Liver (tissue), 9 donors: Measurements from ENCODE around the gene PSEN1. TPM values are rescaled to one million over a fixed set of nuclear protein-coding genes. Genes with fewer than 3 reads are reported as not detected.
A peak's percentile ranks its signal among the peaks of the same experiment; 100 is the strongest.

ENCODE experiments used
- DNase-seq: peaks from one replicate; pipeline ENCODE4 v3.0.0-alpha.2; 2017; ENCODE audit warnings: low spot score
- H3K27ac ChIP-seq, 2 donors: one replicate each; pipeline ENCODE4 v1.7.0; 2013; ENCODE audit warnings: inconsistent platforms in 2 of 2, low read length in 2 of 2, control low read depth in 1 of 2, low read depth in 1 of 2, mild to moderate bottlenecking in 1 of 2
- H3K27me3 ChIP-seq, 4 donors: one replicate each; pipeline versions ENCODE4 v1.6.1 to v1.7.0; 2013; ENCODE audit warnings: low read length in 3 of 4, inconsistent platforms in 1 of 4, mild to moderate bottlenecking in 1 of 4, moderate library complexity in 1 of 4; ENCODE audit not compliant: control insufficient read depth in 4 of 4, insufficient read depth in 4 of 4
- H3K36me3 ChIP-seq, 4 donors: one replicate each; pipeline versions ENCODE4 v1.6.1 to v1.7.0; 2013; ENCODE audit warnings: low read length in 3 of 4, mild to moderate bottlenecking in 3 of 4, low read depth in 1 of 4, moderate library complexity in 1 of 4; ENCODE audit not compliant: control insufficient read depth in 4 of 4, insufficient read depth in 3 of 4
- H3K4me1 ChIP-seq, 4 donors: one replicate each; pipeline versions ENCODE4 v1.6.1 to v1.7.0; 2013; ENCODE audit warnings: low read length in 3 of 4, mild to moderate bottlenecking in 3 of 4, moderate library complexity in 1 of 4; ENCODE audit not compliant: control insufficient read depth in 4 of 4, insufficient read depth in 4 of 4
- H3K4me3 ChIP-seq, 3 donors: one replicate each; pipeline versions ENCODE4 v1.6.1 to v1.7.0; 2013; ENCODE audit warnings: low read length in 3 of 3, control low read depth in 1 of 3, low read depth in 1 of 3, mild to moderate bottlenecking in 1 of 3
- H3K9ac ChIP-seq, 2 donors: one replicate each; pipeline ENCODE4 v1.7.0; 2013; ENCODE audit warnings: low read length in 2 of 2, mild to moderate bottlenecking in 2 of 2, moderate library complexity in 2 of 2, control low read depth in 1 of 2, low read depth in 1 of 2
- H3K9me3 ChIP-seq, 4 donors: one replicate each; pipeline versions ENCODE4 v1.6.1 to v1.7.0; 2013; ENCODE audit warnings: low read length in 3 of 4; ENCODE audit not compliant: control insufficient read depth in 4 of 4
- EGR1 ChIP-seq, 2 donors: IDR thresholded peaks; 2 replicates each; pipeline ENCODE4 v1.6.1; 2016 to 2018; ENCODE audit warnings: antibody characterized with exemption in 2 of 2, low read depth in 2 of 2
- FOXA1 ChIP-seq: IDR thresholded peaks from 2 replicates; pipeline ENCODE4 v1.6.1; 2016; ENCODE audit warnings: antibody characterized with exemption
- FOXA2 ChIP-seq: IDR thresholded peaks from 2 replicates; pipeline ENCODE4 v1.6.1; 2016; ENCODE audit warnings: antibody characterized with exemption
- GABPA ChIP-seq, 2 donors: IDR thresholded peaks in 1 of 2; conservative IDR thresholded peaks in 1 of 2; 2 replicates each; pipeline ENCODE4 v1.6.1; 2016; ENCODE audit warnings: antibody characterized with exemption in 2 of 2, mild to moderate bottlenecking in 1 of 2, moderate library complexity in 1 of 2
- HNF4A ChIP-seq, 2 donors: conservative IDR thresholded peaks; 2 replicates each; pipeline ENCODE4 v1.6.1; 2016; ENCODE audit warnings: antibody characterized with exemption in 2 of 2, mild to moderate bottlenecking in 2 of 2
- HNF4G ChIP-seq: IDR thresholded peaks from 2 replicates; pipeline ENCODE4 v1.6.1; 2016; ENCODE audit warnings: antibody characterized with exemption
- JUND ChIP-seq, 2 donors: IDR thresholded peaks; 2 replicates each; pipeline ENCODE4 v1.6.1; 2016; ENCODE audit warnings: antibody characterized with exemption in 2 of 2
- NR2F2 ChIP-seq: IDR thresholded peaks from 2 replicates; pipeline ENCODE4 v1.6.1; 2016; ENCODE audit warnings: antibody characterized with exemption
- RAD21 ChIP-seq, 2 donors: IDR thresholded peaks; 2 replicates each; pipeline ENCODE4 v1.6.1; 2016; ENCODE audit warnings: antibody characterized with exemption in 2 of 2, mild to moderate bottlenecking in 2 of 2
- RXRA ChIP-seq, 2 donors: IDR thresholded peaks; 2 replicates each; pipeline ENCODE4 v1.6.1; 2017 to 2018; ENCODE audit warnings: antibody characterized with exemption in 2 of 2, mild to moderate bottlenecking in 1 of 2
- SP1 ChIP-seq: IDR thresholded peaks from 2 replicates; pipeline ENCODE4 v1.6.1; 2018; ENCODE audit warnings: antibody characterized with exemption, mild to moderate bottlenecking
- TAF1 ChIP-seq: conservative IDR thresholded peaks from 2 replicates; pipeline ENCODE4 v1.6.1; 2016; ENCODE audit warnings: antibody characterized with exemption, mild to moderate bottlenecking
- YY1 ChIP-seq: IDR thresholded peaks from 2 replicates; pipeline ENCODE4 v1.6.1; 2016; ENCODE audit warnings: antibody characterized with exemption, mild to moderate bottlenecking
- WGBS: extraction: QIAGEN DNeasy Blood & Tissue Kit; methylation state at CpG from one replicate; pipeline ENCODE4 v1.1.7; 2013; 5-methylcytosine and 5-hydroxymethylcytosine counted together
- polyA plus RNA-seq, 2 donors: library from polyadenylated mRNA; stranded (reverse) in 1 of 2; unstranded in 1 of 2; fragments of 200-250 nt in 1 of 2; fragments of >200 nt in 1 of 2; fragmentation: Nextera tagmentation in 1 of 2; extraction: Ambion mirVana in 1 of 2; gene quantifications; one replicate each; pipeline versions ENCODE4 v1.2.1 to v1.2.3, GENCODE V29; 2013 to 2015
- total RNA-seq, 2 donors: library from RNA; depleted of rRNA; stranded (reverse); fragments of >200 nt; gene quantifications; one replicate each; pipeline ENCODE4 v1.2.3, GENCODE V29; 2014
- TF ChIP-seq, protein P1 (sequence below): IDR thresholded peaks from 2 replicates; pipeline ENCODE4 v1.6.1; 2016; ENCODE audit warnings: antibody characterized with exemption, mild to moderate bottlenecking
- TF ChIP-seq, protein P2 (sequence below): IDR thresholded peaks from 2 replicates; pipeline ENCODE4 v1.6.1; 2016; ENCODE audit warnings: antibody characterized with exemption
- TF ChIP-seq, protein P3 (sequence below): IDR thresholded peaks from 2 replicates; pipeline ENCODE4 v1.6.1; 2016; ENCODE audit warnings: antibody characterized with exemption
- TF ChIP-seq, protein P4 (sequence below): IDR thresholded peaks from 2 replicates; pipeline ENCODE4 v1.6.1; 2016; ENCODE audit warnings: antibody characterized with exemption
- TF ChIP-seq, protein P5 (sequence below): fragments of 150-350 bp; IDR thresholded peaks from 2 replicates; pipeline ENCODE4 v1.5.1; 2017; ENCODE audit warnings: improper control_type of control experiment, low read depth, low read length; ENCODE audit not compliant: missing input control
- donor health status: healthy.
- donor health status: healthy.
- donor health status: healthy.
- donor health status: healthy.
- donor health status: healthy.

PSEN1 gene
- total and polyA plus RNA-seq, 4 donors = 10.4 to 36.2 (median 19.9) TPM

DNA sequence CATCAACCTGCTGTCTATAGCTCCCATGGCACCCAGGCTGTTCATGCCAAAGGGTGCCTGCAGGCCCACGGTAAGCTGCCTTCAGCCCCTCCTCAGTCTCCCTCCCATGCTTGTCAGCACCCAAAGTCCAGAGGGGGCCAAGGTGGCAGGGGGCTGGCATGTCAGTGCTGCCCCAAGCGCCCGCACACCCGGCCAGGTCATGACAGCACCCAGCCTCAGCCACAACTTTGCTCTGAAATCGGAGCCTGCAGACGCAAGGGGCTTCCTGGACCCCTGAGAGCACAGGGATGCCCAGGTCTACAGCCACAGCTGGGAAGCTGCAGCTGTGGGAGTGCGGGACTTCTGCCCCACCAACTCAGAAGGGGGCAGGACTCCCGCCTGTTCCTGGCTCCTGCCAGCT lies 72.5 kb downstream of the PSEN1 start:
- TF ChIP-seq, protein P1, sequence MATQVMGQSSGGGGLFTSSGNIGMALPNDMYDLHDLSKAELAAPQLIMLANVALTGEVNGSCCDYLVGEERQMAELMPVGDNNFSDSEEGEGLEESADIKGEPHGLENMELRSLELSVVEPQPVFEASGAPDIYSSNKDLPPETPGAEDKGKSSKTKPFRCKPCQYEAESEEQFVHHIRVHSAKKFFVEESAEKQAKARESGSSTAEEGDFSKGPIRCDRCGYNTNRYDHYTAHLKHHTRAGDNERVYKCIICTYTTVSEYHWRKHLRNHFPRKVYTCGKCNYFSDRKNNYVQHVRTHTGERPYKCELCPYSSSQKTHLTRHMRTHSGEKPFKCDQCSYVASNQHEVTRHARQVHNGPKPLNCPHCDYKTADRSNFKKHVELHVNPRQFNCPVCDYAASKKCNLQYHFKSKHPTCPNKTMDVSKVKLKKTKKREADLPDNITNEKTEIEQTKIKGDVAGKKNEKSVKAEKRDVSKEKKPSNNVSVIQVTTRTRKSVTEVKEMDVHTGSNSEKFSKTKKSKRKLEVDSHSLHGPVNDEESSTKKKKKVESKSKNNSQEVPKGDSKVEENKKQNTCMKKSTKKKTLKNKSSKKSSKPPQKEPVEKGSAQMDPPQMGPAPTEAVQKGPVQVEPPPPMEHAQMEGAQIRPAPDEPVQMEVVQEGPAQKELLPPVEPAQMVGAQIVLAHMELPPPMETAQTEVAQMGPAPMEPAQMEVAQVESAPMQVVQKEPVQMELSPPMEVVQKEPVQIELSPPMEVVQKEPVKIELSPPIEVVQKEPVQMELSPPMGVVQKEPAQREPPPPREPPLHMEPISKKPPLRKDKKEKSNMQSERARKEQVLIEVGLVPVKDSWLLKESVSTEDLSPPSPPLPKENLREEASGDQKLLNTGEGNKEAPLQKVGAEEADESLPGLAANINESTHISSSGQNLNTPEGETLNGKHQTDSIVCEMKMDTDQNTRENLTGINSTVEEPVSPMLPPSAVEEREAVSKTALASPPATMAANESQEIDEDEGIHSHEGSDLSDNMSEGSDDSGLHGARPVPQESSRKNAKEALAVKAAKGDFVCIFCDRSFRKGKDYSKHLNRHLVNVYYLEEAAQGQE = no peak
- TF ChIP-seq RXRA (IDR thresholded peaks at IDR 0.05) = no peak
- no peaks in the 10 kb centered on the region for H3K9me3 ChIP-seq
- H3K4me3 ChIP-seq = no peak overlapping the region
- no peak for DNase-seq
- H3K27ac ChIP-seq = no peak overlapping the region
- 96% methylated on average over 8 of the region's 8 CpGs for WGBS
- H3K4me1 ChIP-seq = no peaks in the 10 kb centered on the region
- no peak overlapping the region for H3K9ac ChIP-seq
- no peaks in the 10 kb centered on the region for H3K27me3 ChIP-seq
- peaks cover 11 to 42% (median 40%) of the 10 kb centered on the region in 4 donors for H3K36me3 ChIP-seq

DNA sequence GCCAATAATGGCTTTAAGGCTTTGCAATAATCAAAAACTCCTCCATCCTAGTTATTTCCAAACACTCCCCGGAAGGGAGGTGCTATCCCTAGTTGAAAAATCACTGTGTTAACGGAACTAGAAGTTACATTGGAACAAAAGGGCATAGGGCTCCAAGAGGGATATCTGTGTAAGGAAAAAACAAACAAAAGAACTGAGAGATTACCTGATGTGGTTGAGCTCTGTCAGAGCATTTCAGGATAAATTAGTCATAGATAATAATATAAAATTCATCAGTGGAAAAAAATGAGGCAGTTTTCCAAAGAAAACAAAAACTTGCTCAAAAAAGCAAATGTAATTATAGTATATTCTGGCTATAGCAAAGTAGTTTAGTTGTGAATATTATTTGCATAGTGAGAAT lies 73.6 kb downstream of the PSEN1 start:
- Histone ChIP-seq H3K36me3 (peaks cover 14 to 45% (median 42%) of the 10 kb centered on the region in 4 donors), H3K4me3 (no peak overlapping the region), H3K4me1 (no peaks in the 10 kb centered on the region), H3K27me3 (no peaks in the 10 kb centered on the region), H3K27ac (no peak overlapping the region), H3K9me3 (no peaks in the 10 kb centered on the region), H3K9ac (no peak overlapping the region)
- TF ChIP-seq, protein P2, sequence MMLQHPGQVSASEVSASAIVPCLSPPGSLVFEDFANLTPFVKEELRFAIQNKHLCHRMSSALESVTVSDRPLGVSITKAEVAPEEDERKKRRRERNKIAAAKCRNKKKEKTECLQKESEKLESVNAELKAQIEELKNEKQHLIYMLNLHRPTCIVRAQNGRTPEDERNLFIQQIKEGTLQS = no peak
- TF ChIP-seq EGR1 (IDR thresholded peaks at IDR 0.05; ENCODE audit: low read depth in 2 of 2) (no peak), FOXA2 (no peak), SP1 (peak; percentile 23), JUND (IDR thresholded peaks at IDR 0.05) (no peak), HNF4A (conservative IDR thresholded peaks at IDR 0.05) (peak; percentile 19 to 34), YY1 (no peak), GABPA (IDR thresholded peaks at IDR 0.05 in 1 of 2, conservative IDR thresholded peaks at IDR 0.05 in 1 of 2) (no peak), RAD21 (IDR thresholded peaks at IDR 0.05) (peak in 1 of 2 donors; percentile 12), HNF4G (peak; percentile 10), RXRA (IDR thresholded peaks at IDR 0.05) (no peak), TAF1 (no peak), NR2F2 (peak; percentile 78), FOXA1 (no peak)
- TF ChIP-seq, protein P3, sequence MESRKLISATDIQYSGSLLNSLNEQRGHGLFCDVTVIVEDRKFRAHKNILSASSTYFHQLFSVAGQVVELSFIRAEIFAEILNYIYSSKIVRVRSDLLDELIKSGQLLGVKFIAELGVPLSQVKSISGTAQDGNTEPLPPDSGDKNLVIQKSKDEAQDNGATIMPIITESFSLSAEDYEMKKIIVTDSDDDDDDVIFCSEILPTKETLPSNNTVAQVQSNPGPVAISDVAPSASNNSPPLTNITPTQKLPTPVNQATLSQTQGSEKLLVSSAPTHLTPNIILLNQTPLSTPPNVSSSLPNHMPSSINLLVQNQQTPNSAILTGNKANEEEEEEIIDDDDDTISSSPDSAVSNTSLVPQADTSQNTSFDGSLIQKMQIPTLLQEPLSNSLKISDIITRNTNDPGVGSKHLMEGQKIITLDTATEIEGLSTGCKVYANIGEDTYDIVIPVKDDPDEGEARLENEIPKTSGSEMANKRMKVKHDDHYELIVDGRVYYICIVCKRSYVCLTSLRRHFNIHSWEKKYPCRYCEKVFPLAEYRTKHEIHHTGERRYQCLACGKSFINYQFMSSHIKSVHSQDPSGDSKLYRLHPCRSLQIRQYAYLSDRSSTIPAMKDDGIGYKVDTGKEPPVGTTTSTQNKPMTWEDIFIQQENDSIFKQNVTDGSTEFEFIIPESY = no peak
- TF ChIP-seq, protein P4, sequence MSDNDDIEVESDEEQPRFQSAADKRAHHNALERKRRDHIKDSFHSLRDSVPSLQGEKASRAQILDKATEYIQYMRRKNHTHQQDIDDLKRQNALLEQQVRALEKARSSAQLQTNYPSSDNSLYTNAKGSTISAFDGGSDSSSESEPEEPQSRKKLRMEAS = no peak
- TF ChIP-seq, protein P5, sequence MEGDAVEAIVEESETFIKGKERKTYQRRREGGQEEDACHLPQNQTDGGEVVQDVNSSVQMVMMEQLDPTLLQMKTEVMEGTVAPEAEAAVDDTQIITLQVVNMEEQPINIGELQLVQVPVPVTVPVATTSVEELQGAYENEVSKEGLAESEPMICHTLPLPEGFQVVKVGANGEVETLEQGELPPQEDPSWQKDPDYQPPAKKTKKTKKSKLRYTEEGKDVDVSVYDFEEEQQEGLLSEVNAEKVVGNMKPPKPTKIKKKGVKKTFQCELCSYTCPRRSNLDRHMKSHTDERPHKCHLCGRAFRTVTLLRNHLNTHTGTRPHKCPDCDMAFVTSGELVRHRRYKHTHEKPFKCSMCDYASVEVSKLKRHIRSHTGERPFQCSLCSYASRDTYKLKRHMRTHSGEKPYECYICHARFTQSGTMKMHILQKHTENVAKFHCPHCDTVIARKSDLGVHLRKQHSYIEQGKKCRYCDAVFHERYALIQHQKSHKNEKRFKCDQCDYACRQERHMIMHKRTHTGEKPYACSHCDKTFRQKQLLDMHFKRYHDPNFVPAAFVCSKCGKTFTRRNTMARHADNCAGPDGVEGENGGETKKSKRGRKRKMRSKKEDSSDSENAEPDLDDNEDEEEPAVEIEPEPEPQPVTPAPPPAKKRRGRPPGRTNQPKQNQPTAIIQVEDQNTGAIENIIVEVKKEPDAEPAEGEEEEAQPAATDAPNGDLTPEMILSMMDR = no peak
- TF ChIP-seq, protein P1 = no peak
- WGBS = 43% methylated on average over 2 of the region's 2 CpGs
- DNase-seq = no peak
